ENCODE results near the gene HSFX4.
"Not testable (repeated sequence)": the region's sequence is repeated elsewhere in the genome, so short reads cannot be mapped to it uniquely, and the experiment has no call there.

The HSFX4 gene

GRCh38 chrX:149929400-149929799 lies at the start of gene HSFX4:
HSFX4 (plus strand) TSS chrX:149929573; CDS start chrX:149929645, 72 bp downstream.
- not testable (repeated sequence) for DNase-seq

DNA sequence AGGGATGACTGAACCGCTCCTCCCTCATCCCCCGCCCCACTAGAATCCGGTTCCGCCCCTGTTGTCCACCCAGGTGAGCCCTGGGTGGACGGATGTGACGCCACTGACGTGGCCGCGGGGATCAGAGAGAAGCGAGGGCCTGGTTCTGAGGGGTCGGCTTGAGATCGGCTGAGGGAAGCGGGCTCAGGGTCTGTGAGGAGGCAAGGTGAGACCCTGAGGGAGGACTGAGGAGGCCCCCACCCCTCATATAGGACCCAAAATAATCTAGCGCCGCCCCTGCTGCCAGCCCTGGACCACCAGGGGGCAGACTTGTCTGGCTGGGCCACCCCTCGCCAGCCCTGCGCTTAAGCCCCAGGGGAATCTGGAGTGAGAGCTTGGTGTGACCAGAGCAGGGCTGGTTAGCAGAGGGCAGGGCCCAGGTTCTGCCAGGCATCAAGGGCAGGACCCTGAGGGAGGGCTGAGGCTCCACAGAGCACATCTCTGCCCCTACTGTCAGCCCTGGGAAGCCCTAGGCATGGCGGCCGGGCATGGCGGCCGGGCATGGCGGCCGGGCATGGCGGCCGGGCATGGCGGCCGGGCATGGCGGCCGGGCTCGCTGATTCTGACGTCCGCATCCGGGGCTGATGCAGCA lies 48.2 kb upstream of the HSFX4 start, which contains the start of gene MAGEA8:
MAGEA8 (plus strand) TSS at position 103 of the 631 bp plus-strand sequence. CDS start 3,090 bp downstream, outside the sequence.
- no peak for DNase-seq

DNA sequence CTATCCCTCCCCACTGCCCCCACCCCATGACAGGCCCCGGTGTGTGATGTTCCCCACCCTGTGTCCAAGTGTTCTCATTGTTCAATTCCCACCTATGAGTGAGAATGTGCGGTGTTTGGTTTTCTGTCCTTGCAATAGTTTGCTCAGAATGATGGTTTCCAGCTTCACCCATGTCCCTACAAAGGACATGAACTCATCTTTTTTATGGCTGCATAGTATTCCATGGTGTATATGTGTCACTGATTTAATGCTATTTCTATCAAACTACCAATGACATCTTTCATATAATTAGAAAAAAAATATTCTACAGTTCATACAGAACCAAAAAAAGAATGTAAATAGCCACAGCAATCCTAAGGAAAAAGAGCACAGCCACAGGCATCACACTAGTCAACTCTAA lies 38.5 kb upstream of the HSFX4 start:
- not testable (repeated sequence) for DNase-seq

- no peak for DNase-seq
Observed at GRCh38 chrX:149898554-149898953, 30.8 kb upstream of the HSFX4 start.

DNA sequence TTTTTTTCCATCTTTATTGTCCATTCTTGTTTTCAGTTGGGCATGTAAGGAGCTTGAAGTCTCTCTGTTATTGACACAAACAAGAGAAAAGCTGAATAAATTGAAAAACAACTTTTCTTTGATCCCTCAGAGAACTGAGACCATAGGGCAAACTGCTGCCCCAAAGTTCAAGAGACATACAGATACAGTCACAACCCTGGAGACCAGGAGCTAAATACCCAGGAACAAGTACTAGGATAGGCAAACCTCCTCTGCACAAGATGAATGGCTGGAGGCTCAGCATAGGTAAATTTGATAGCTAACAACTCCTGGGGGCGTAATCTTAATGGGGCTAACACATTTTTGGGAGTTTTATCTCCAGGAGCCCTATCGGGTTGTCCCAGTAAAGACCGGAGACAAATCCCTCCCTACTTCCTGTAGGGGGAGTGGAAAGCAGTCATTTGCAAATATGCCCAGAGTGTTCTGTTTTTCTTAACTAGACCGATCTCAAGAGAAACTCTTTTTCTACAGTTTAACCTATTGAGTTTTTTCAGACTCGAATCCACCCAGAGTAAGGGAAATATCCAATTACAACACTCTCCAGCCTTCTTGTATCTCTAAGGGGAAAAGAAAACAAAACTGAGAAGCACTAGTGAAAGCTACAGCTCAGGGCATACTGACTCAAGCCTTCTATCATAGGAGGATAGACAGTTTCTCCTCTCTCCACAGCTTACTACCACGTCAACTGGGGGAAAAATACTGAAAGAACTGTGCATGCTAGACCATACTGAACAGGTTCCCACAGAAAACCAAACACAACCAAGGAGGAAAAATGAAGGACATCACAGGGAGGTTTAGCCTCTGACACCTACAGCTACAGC lies 25.3 kb upstream of the HSFX4 start:
- no peak for DNase-seq

DNA sequence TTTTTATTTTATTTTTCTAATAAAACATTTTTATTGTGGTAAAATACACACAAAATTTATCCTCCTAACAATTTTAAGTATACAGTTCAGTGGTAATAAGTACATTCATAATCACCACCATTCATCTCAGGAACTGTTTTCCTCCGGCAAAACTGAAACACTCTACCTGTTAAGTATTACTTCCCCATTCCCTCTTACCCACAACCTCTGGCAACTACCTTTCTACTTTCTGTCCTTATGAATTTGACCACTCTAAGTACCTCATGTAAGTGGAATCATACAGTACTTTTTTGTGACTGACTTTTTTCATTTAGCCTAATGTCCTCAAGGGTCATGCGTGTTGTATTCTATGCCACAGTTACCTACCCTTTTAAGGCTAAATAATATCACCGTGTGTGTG lies 21.1 kb upstream of the HSFX4 start:
- no peak for DNase-seq

GRCh38 chrX:149908727-149909126 lies 20.6 kb upstream of the HSFX4 start:
- DNase-seq: no peak

DNA sequence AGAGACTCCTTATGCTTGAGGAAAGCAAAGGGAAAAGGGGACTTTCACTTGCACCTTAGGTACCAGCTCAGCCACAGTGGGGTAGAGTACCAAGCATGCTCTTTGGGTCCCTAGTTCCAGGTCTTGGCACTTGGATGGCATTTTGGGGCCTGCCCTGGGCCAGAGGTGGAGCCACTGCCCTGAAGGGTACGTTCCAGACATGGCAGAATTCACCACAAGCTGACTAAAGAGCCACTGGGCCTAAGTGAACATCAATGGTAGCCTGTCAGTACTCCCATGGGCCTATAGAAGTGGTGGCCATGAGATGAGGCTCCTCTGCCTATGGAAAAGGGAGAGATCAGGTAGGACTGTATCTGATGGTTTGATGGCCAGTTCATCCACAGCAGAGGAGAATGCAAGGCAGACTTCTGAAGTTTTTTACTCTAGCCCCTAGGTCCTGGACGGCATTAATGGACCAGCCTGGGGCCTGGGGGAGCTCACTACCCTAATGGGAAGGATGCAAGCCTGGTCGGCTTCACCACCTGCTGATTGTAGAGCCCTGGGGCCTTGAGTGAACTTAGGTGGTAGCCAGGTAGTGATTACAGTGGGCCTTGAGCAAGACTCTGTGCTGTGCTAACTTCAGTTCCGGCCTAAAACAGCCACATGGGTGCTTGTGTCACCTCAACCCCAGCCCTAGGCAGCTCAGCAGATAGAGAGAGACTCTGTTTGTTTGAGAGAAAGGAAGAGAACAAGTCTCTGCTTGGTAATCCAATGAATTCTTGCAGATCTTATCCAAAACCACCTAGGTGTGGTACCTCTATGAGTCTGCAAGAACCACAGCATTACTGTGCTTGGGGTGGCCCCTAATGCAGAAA lies 19.8 kb upstream of the HSFX4 start:
- no peak for DNase-seq

DNA sequence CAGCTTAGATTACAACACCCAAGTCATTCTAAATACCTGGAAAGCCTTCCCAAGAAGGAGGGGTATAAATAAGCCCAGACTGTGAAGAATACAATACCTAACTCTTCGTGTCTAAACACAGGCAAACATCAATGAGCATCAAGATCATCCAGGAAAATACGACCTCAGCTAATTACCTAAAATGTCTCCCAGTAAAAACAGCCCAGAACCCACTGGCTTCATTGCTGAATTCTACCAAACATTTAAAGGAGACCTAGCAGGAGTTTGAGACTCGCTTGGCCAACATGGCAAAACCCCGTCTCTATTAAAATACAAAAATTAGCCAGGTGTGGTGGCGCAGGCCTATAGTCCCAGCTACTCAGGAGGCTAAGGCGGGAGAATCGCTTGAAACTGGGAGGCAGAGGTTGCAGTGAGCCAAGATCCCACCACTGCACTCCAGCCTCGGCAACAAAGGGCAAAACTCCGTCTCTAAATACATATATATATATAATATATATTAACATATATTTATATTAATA lies 19.1 kb upstream of the HSFX4 start:
- DNase-seq: no peak

GRCh38 chrX:149916745-149917392 lies 12.5 kb upstream of the HSFX4 start:
- DNase-seq: no peak

DNA sequence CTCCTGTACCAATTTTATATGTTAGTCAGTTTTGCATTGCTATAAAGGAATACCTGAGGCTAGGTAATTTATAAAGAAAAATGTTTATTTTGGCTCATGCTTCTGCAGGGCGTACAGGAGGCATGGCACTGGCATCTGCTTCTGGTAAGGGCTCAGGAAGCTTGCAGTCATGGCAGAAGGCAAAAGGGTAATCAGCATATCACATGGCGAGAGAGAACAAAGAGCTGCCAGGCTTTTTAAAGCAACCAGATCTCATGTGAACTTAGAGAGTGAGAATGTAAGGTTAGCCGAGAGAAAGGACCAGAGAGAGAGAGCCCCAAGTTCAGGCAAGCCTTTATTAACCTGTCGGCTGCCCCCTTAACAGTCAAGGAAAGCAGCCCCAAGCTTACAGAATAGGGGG lies 5.5 kb upstream of the HSFX4 start:
- DNase-seq: not testable (repeated sequence)

DNA sequence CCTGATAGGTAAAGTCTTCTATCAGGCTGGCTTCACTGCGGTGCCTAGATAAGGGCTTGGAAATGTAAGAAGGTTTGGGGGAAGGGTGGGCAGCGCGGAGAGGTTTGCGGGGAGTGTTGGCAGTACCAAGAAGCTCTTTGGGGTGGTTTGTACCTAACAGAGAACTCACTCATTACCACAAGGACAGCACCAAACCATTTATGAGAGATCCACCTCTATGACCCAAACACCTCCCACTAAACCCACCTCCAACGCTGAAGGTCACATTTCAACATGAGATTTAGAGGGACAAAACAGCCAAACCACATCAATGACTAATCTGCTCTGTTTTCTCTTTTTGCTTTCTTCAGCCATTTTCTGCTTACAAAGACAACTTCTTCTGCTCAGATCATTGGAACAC lies 4.9 kb upstream of the HSFX4 start:
- DNase-seq: not testable (repeated sequence)

DNA sequence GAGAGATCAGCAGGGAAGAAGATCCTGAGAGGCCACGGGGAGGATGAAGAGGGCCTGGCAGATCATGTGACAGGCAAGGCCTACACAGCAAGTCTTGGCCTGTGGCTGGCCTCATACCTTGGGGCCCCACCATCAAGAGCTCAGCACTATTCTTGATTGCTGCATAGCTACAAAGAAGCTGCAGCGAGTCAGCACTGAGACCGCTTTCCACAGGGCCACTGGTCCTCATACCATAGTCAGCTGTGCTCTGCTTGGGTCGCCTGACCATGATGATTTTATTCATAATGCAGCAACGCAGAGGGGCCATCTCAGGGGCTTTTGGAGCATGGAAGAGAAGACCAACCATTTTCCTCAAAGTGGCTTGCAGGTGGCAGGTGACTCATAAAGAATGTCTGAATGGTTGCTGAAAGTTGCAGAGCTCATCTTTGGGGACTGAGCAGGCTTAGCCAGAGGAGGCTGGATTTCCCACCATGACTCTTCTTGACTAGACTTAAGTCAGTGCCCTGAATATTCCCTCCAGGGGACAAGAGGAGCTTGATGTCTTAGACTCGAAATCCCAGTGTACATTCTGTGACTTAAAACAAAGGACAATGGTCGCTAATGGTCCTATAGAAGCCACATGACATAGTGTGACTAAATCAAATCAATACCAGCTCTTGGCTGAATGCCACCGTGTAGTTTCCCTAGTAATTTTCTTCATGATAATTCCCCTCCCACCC lies 2.0 kb upstream of the HSFX4 start:
- not testable (repeated sequence) for DNase-seq

- not testable (repeated sequence) for DNase-seq
Observed at GRCh38 chrX:149927964-149928258, 1.5 kb upstream of the HSFX4 start.

- not testable (repeated sequence) for DNase-seq
Observed at GRCh38 chrX:149928635-149929034, 738 bp upstream of the HSFX4 start.

DNA sequence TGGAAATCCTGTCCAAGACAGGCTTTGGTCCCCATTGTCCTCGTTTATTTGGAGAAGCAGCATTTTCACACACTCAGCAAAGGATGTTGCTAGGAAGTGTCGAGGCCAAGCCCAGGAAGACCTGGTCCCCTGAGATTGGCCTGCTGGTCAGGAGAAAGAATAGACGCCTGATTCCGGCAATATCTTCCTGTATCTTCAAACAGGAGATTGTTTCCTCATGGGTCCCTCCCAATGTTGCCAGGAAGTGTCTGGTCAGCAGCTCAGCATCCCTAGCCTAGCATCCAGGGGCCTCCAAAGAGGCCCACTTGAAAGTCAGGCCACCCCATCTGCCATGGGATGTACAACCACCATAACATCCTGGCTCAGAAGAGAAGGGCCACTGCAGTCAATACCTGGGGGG lies 2.0 kb downstream of the HSFX4 start:
- not testable (repeated sequence) for DNase-seq

DNA sequence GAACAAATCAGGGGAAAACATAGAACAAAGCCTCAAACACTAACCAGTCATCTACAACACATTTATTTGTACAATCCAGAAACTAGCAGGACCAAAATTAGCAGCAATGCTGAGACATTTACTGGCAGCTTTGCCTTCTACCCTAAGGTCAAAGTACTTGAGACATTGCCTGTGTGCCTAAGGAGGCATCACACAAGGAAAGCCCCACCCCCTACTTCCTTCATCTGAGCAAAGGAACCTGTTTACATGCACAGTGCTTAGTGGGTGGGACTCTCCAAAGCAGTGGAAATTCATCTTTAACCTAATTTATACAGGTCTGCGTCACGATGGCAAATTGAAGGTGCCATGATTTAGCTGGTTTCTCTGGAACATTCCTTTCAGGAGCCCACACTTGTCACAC lies 2.8 kb downstream of the HSFX4 start:
- DNase-seq: not testable (repeated sequence)

GRCh38 chrX:149932970-149933369 lies 3.6 kb downstream of the HSFX4 start:
- DNase-seq: not testable (repeated sequence)

DNA sequence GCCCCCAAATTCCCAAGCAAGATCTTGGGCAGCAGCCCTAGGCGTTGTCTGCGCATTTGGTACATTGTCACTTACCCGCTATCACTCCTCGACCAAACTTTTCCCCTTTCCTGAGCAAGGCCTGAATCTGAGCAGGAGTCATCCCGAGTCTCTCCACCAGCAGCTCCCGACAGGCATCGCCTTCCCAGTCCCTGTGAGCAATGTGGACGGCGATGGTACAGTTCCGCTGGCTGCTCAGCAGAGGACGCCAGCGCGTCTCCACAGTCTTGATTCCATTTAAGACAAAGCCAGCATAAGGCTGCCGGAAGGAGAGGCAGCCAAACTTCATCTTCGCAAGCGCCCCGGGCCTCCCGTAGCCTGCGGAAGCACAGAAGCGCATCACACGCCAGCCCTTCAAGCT lies 4.2 kb downstream of the HSFX4 start:
- not testable (repeated sequence) for DNase-seq

- not testable (repeated sequence) for DNase-seq
Observed at GRCh38 chrX:149937328-149937727, 8.0 kb downstream of the HSFX4 start.

DNA sequence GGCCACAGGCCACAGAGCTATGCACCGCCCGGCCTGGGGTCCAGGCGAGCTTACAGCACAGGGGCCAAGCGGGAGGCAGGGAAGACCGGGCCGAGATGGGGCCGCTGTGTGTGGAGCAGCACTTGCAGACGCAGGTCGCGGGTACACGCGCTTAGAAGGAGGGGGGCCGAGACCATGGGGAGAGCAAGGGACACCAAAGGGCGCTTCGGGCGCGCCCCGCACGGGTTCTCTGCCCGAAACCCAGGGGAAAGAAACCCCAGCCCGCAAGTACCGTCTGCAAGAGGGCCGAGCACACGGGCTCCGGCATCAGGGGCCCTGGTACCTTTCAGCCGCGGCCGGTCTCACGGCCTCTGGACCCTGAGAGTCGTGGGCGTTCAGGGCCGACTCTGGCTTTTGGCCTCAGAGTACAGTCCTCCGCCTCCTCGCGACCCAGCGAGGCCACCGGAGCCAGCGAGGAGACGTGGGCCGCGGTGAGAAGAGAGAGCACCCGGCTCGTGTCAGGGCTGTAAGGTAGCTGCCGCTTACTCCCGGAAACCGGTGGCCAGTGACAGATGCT lies 8.6 kb downstream of the HSFX4 start:
- DNase-seq: no peak
